Measurements from ENCODE around the gene CDKAL1. TPM values are rescaled to one million over a fixed set of nuclear protein-coding genes. Genes with fewer than 3 reads are reported as not detected.

Gene CDKAL1
- total RNA-seq, 1 donor from 2014 or later: 9.1 TPM

DNA sequence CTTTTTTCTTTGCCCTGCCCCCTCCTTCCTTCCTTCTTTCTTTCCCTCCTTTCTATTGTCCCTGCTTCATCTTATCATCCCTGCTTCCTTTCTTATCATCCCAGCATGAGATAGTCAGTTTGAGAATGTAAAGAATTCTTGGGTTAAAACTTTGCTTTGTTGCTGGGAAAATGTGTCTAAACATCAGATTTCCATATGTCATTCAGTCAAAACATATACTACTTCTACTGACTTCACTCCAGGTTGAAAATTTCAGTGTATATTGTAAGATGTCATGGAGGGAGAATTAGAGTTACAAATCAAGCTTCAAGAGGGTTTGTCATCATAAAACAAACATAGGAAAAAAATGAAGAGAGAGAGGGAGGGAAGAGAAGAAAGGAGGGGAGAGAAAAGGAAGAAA lies 700.9 kb downstream of the CDKAL1 start:
- no peak for TF ChIP-seq CTCF (IDR thresholded peaks at IDR 0.05; ENCODE audit: borderline replicate concordance)
- peaks cover 25% of the 10 kb centered on the region for H3K9me3 ChIP-seq (replicated peaks)
- H3K36me3 ChIP-seq: peaks cover 32% of the 10 kb centered on the region
- no peak overlapping the region for H3K4me3 ChIP-seq
- no peaks in the 10 kb centered on the region for H3K4me1 ChIP-seq
- intact Hi-C loops (cut with micrococcal nuclease): no loop called here
- H3K27ac ChIP-seq (replicated peaks): no peak overlapping the region
- H3K27me3 ChIP-seq (ENCODE audit: low read depth): no peaks in the 10 kb centered on the region
- DNase-seq: no peak

- Histone ChIP-seq H3K27ac (replicated peaks) (no peak overlapping the region), H3K36me3 (peaks cover 4% of the 10 kb centered on the region), H3K4me3 (no peak overlapping the region), H3K27me3 (ENCODE audit: low read depth) (no peaks in the 10 kb centered on the region), H3K4me1 (no peaks in the 10 kb centered on the region), H3K9me3 (replicated peaks) (peaks cover 31% of the 10 kb centered on the region)
- no peak for TF ChIP-seq CTCF (IDR thresholded peaks at IDR 0.05; ENCODE audit: borderline replicate concordance)
- no peak for DNase-seq
- intact Hi-C loops (cut with micrococcal nuclease): no loop called here
These were observed 704.0 kb downstream of the CDKAL1 start for GRCh38 chr6:21238208-21238607.

DNA sequence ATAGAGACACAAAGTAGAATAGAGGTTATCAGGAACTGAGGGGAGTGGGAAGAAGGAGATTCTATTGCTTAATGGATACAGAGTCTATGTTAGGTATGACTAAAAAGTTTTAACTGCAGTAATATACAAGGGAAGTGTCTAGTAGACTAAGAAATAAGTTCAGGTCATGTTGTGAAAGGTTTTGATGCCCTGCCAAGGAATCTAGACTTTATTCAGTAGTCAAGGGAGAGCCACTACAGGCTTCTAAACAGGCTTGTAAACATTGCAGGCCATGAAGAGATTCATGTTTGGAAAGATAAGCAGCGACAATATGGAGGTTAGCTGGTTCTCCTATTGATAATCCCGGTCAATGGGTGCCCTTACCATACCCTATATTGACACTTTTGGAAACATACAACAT lies 706.5 kb downstream of the CDKAL1 start:
- H3K4me3 ChIP-seq: no peak overlapping the region
- H3K27ac ChIP-seq (replicated peaks): no peak overlapping the region
- TF ChIP-seq CTCF (IDR thresholded peaks at IDR 0.05; ENCODE audit: borderline replicate concordance): no peak
- no peaks in the 10 kb centered on the region for H3K36me3 ChIP-seq
- no peak for DNase-seq
- no peaks in the 10 kb centered on the region for H3K4me1 ChIP-seq
- H3K27me3 ChIP-seq (ENCODE audit: low read depth): no peaks in the 10 kb centered on the region
- intact Hi-C loops (cut with micrococcal nuclease): no loop called here
- peaks cover 31% of the 10 kb centered on the region for H3K9me3 ChIP-seq (replicated peaks)

DNA sequence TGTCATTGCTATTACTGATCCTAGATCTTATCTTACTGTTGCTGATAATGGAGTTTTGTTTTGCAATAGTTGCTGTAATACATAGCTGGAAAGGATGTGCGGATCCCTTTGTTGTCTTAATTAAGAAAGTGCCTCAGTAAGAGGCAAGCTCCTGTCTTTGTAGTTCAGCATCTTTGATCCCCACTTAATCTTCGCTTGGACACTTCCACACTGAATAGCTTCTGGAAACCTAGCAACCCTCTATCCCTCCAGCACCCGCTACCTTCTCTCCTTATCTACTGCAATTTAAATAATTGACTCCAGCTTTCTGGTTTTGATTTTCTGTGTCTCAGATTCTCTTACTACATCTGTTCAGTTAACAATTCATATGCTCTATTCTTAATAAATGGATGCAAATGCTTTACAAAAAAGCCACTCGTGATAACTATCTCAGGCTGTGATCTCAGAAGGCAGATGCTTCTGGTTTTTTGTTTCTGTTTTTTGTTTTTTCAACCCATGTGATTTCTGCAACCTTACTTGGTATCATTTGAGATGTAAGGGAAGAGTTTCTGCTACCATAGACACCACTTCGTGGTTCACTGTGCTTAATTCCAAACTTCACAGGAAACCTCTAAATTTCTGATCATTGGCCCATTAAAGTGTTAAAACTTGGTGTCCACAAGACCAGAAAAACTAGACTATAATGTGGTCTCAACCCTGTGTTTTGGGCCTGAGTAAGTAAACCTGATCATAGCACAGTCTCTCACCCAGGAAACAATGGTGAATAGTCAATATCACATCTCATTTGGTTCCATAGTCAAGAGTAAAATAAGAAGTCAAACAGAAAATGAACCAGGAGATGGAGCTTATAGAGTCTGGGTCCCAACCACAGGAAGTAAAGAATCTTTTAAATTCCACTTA lies 707.2 kb downstream of the CDKAL1 start:
- Histone ChIP-seq H3K27ac (replicated peaks) (no peak overlapping the region), H3K4me3 (no peak overlapping the region), H3K4me1 (no peaks in the 10 kb centered on the region), H3K9me3 (replicated peaks) (peaks cover 31% of the 10 kb centered on the region), H3K27me3 (ENCODE audit: low read depth) (no peaks in the 10 kb centered on the region), H3K36me3 (no peaks in the 10 kb centered on the region)
- TF ChIP-seq CTCF (IDR thresholded peaks at IDR 0.05; ENCODE audit: borderline replicate concordance): no peak
- intact Hi-C loops (cut with micrococcal nuclease): no loop called here
- DNase-seq: no peak

- H3K4me3 ChIP-seq: no peak overlapping the region
- H3K9me3 ChIP-seq (replicated peaks): peaks cover 9% of the 10 kb centered on the region
- intact Hi-C loops (cut with micrococcal nuclease): no loop called here
- DNase-seq: no peak
- TF ChIP-seq CTCF (IDR thresholded peaks at IDR 0.05; ENCODE audit: borderline replicate concordance): no peak
- H3K27me3 ChIP-seq (ENCODE audit: low read depth): no peaks in the 10 kb centered on the region
- no peak overlapping the region for H3K27ac ChIP-seq (replicated peaks)
- no peaks in the 10 kb centered on the region for H3K4me1 ChIP-seq
- H3K36me3 ChIP-seq: no peaks in the 10 kb centered on the region
These were observed 710.7 kb downstream of the CDKAL1 start for GRCh38 chr6:21244897-21245470.
